Loucy (cell line): Measurements from ENCODE around the gene PCAT6.
"Not testable (repeated sequence)": the region's sequence is repeated elsewhere in the genome, so short reads cannot be mapped to it uniquely, and the experiment has no call there.

ENCODE experiments used
- CTCF ChIP-seq: fragments of 200-600 bp; sonication (generic); conservative IDR thresholded peaks from 2 replicates; pipeline ENCODE4 v1.5.1; 2014; ENCODE audit warnings: mild to moderate bottlenecking, antibody characterized with exemption, low read length
- EZH2phosphoT487 ChIP-seq: fragments of 200-600 bp; IDR thresholded peaks from 2 replicates; pipeline ENCODE4 v1.6.1; 2018; ENCODE audit warnings: antibody characterized with exemption, mild to moderate bottlenecking, moderate library complexity, borderline replicate concordance

GRCh38 chr1:202829223-202829622, 18.5 kb downstream of the PCAT6 start:
- TF ChIP-seq EZH2phosphoT487, CTCF: not testable (repeated sequence)
